Caco-2 (cell line): ENCODE measurements around the gene CLK1. TPM values are rescaled to one million over a fixed set of nuclear protein-coding genes. Genes with fewer than 3 reads are reported as not detected.
"Not testable (repeated sequence)": the region's sequence is repeated elsewhere in the genome, so short reads cannot be mapped to it uniquely, and the experiment has no call there.

Experiments
- BruUV-seq: library from RNA; stranded (reverse); fragments of 400-500 nt; replicated peaks from 2 replicates; lab custom pipeline; 2021; lab: Mats Ljungman, UMichigan
- CTCF ChIA-PET: fragments of 300-600 bp; sonication (Branson Sonifier 250); formaldehyde crosslinking; loops from one replicate; lab custom pipeline; 2022; ENCODE audit warnings: antibody characterized with exemption; lab: Charles Lee
- POLR2A ChIA-PET: fragments of 300-600 bp; sonication (Branson Sonifier 250); formaldehyde crosslinking; loops from one replicate; lab custom pipeline; 2022; ENCODE audit warnings: antibody characterized with exemption; lab: Charles Lee
- DNase-seq, 2 experiments: peaks; one replicate each; pipeline versions ENCODE4 v3.0.0 to v3.0.0-alpha.2; 2020 to 2022
- H3K27me3 ChIP-seq: replicated peaks from 2 replicates; pipeline ENCODE4 v1.6.0; 2011; ENCODE audit warnings: low read length; ENCODE audit not compliant: control insufficient read depth, insufficient read depth
- H3K36me3 ChIP-seq: 2 replicates; pipeline ENCODE4 v1.5.1; 2011; ENCODE audit warnings: low read length; ENCODE audit not compliant: control insufficient read depth, insufficient read depth
- H3K4me1 ChIP-seq: fragments of 250-450 bp; sonication (Bioruptor Pico); 2 replicates; pipeline ENCODE4 v1.5.1; 2020; ENCODE audit warnings: mild to moderate bottlenecking
- H3K4me3 ChIP-seq: 2 replicates; pipeline ENCODE4 v1.5.1; 2011; ENCODE audit warnings: low read depth, mild to moderate bottlenecking, control low read depth, low read length
- H3K9me3 ChIP-seq: fragments of 250-450 bp; sonication (Bioruptor Pico); 2 replicates; pipeline ENCODE4 v1.5.1; 2020; ENCODE audit warnings: mild to moderate bottlenecking, moderate library complexity
- H3K27ac Mint-ChIP-seq: one replicate; pipeline ENCODE4 v1.8.0; 2022; ENCODE audit warnings: mixed read lengths; ENCODE audit not compliant: unreplicated experiment
- H3K27me3 Mint-ChIP-seq: one replicate; pipeline ENCODE4 v1.8.0; 2022; ENCODE audit warnings: mixed read lengths; ENCODE audit not compliant: insufficient read depth, unreplicated experiment
- H3K36me3 Mint-ChIP-seq: one replicate; pipeline ENCODE4 v1.8.0; 2022; ENCODE audit warnings: mild to moderate bottlenecking, mixed read lengths; ENCODE audit not compliant: insufficient read depth, unreplicated experiment
- H3K4me1 Mint-ChIP-seq: one replicate; pipeline ENCODE4 v1.8.0; 2022; ENCODE audit warnings: low read depth, mixed read lengths; ENCODE audit not compliant: unreplicated experiment
- H3K4me3 Mint-ChIP-seq: one replicate; pipeline ENCODE4 v1.8.0; 2022; ENCODE audit warnings: mild to moderate bottlenecking, moderate library complexity, mixed read lengths; ENCODE audit not compliant: unreplicated experiment
- H3K9me3 Mint-ChIP-seq: one replicate; pipeline ENCODE4 v1.8.0; 2022; ENCODE audit warnings: mixed read lengths; ENCODE audit not compliant: unreplicated experiment
- intact Hi-C: fragments of 100-400 bp; cut with micrococcal nuclease; formaldehyde crosslinking; loops from one replicate; pipeline ENCODE4 v1.10.0; 2022; ENCODE audit not compliant: unreplicated experiment
- total RNA-seq: library from RNA; stranded (reverse); gene quantifications from 2 replicates; pipeline ENCODE4 v1.2.3, GENCODE V29; 2022
- TF ChIP-seq, protein P1 (sequence below), 2 experiments: fragments of 200-600 bp in 1 of 2; IDR thresholded peaks; 1 replicate in 1 of 2; 2 replicates in 1 of 2; pipeline versions ENCODE4 v1.5.1 to v1.8.0; 2011 to 2022; ENCODE audit warnings: antibody characterized with exemption in 1 of 2, control low read depth in 1 of 2, inconsistent platforms in 1 of 2, low read depth in 1 of 2, low read length in 1 of 2, mild to moderate bottlenecking in 1 of 2, moderate library complexity in 1 of 2; ENCODE audit not compliant: insufficient read depth in 1 of 2, severe bottlenecking in 1 of 2, unreplicated experiment in 1 of 2

Gene CLK1
- total RNA-seq, 1 experiment from 2014 or later: 68.0 TPM

- Histone ChIP-seq H3K27me3 (no peaks in the 10 kb centered on the region), H3K36me3 (no peaks in the 10 kb centered on the region), H3K4me3 (no peak overlapping the region), H3K9me3 (no peaks in the 10 kb centered on the region), H3K4me1 (no peaks in the 10 kb centered on the region)
- BruUV-seq: no TSS peak
- Mint-ChIP-seq H3K27ac (no peak overlapping the region), H3K36me3 (peaks cover 46% of the 10 kb centered on the region), H3K4me1 (no peaks in the 10 kb centered on the region), H3K9me3 (no peaks in the 10 kb centered on the region), H3K27me3 (no peaks in the 10 kb centered on the region), H3K4me3 (no peak overlapping the region)
- intact Hi-C loops: no loop called here
- ChIA-PET CTCF (interaction anchor here (0.6 kb wide), 1 partner anchor 19 kb away, joined by 3 read pairs; no protein-coding TSS in a partner anchor), POLR2A (no interaction called here)
- no peak for DNase-seq
- TF ChIP-seq, protein P1, sequence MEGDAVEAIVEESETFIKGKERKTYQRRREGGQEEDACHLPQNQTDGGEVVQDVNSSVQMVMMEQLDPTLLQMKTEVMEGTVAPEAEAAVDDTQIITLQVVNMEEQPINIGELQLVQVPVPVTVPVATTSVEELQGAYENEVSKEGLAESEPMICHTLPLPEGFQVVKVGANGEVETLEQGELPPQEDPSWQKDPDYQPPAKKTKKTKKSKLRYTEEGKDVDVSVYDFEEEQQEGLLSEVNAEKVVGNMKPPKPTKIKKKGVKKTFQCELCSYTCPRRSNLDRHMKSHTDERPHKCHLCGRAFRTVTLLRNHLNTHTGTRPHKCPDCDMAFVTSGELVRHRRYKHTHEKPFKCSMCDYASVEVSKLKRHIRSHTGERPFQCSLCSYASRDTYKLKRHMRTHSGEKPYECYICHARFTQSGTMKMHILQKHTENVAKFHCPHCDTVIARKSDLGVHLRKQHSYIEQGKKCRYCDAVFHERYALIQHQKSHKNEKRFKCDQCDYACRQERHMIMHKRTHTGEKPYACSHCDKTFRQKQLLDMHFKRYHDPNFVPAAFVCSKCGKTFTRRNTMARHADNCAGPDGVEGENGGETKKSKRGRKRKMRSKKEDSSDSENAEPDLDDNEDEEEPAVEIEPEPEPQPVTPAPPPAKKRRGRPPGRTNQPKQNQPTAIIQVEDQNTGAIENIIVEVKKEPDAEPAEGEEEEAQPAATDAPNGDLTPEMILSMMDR (IDR thresholded peaks at IDR 0.05; ENCODE audit: insufficient read depth in 1 of 2, low read depth in 1 of 2, low read length in 1 of 2, severe bottlenecking in 1 of 2, unreplicated experiment in 1 of 2): no peak
Observed at GRCh38 chr2:200828104-200828503, 36.4 kb downstream of the CLK1 start.

GRCh38 chr2:200821686-200822245 is 42.7 kb downstream of the CLK1 start:
- H3K4me3 ChIP-seq: no peak overlapping the region
- TF ChIP-seq, protein P1 (IDR thresholded peaks at IDR 0.05; ENCODE audit: insufficient read depth in 1 of 2, low read depth in 1 of 2, low read length in 1 of 2, severe bottlenecking in 1 of 2, unreplicated experiment in 1 of 2): no peak
- BruUV-seq: no TSS peak
- H3K9me3 Mint-ChIP-seq: no peaks in the 10 kb centered on the region
- no peak for DNase-seq
- no peaks in the 10 kb centered on the region for H3K4me1 Mint-ChIP-seq
- no peaks in the 10 kb centered on the region for H3K9me3 ChIP-seq
- no peaks in the 10 kb centered on the region for H3K4me1 ChIP-seq
- H3K27me3 Mint-ChIP-seq: no peaks in the 10 kb centered on the region
- ChIA-PET POLR2A (no interaction called here), CTCF (no interaction called here)
- no peaks in the 10 kb centered on the region for H3K27me3 ChIP-seq
- no peak overlapping the region for H3K4me3 Mint-ChIP-seq
- no peak overlapping the region for H3K27ac Mint-ChIP-seq
- intact Hi-C loops: no loop called here
- H3K36me3 ChIP-seq: peaks cover 7% of the 10 kb centered on the region
- H3K36me3 Mint-ChIP-seq: peaks cover 74% of the 10 kb centered on the region

- Mint-ChIP-seq H3K27ac (no peak overlapping the region), H3K4me3 (no peak overlapping the region), H3K9me3 (no peaks in the 10 kb centered on the region), H3K27me3 (no peaks in the 10 kb centered on the region), H3K4me1 (no peaks in the 10 kb centered on the region), H3K36me3 (peaks cover 78% of the 10 kb centered on the region)
- TF ChIP-seq, protein P1 (IDR thresholded peaks at IDR 0.05; ENCODE audit: insufficient read depth in 1 of 2, low read depth in 1 of 2, low read length in 1 of 2, severe bottlenecking in 1 of 2, unreplicated experiment in 1 of 2): no peak
- H3K27me3 ChIP-seq: no peaks in the 10 kb centered on the region
- peaks cover 8% of the 10 kb centered on the region for H3K36me3 ChIP-seq
- DNase-seq: no peak
- intact Hi-C loops: no loop called here
- CTCF ChIA-PET: no interaction called here
- H3K9me3 ChIP-seq: no peaks in the 10 kb centered on the region
- no peaks in the 10 kb centered on the region for H3K4me1 ChIP-seq
- no peak overlapping the region for H3K4me3 ChIP-seq
- POLR2A ChIA-PET: no interaction called here
- no TSS peak for BruUV-seq
Observed at GRCh38 chr2:200820573-200821234, 43.8 kb downstream of the CLK1 start.

- H3K4me3 Mint-ChIP-seq, DNase-seq, POLR2A ChIA-PET, H3K36me3 ChIP-seq, BruUV-seq, H3K4me1 Mint-ChIP-seq, H3K27me3 Mint-ChIP-seq, H3K9me3 ChIP-seq, H3K27ac Mint-ChIP-seq, H3K9me3 Mint-ChIP-seq, H3K27me3 ChIP-seq, H3K4me3 ChIP-seq, H3K4me1 ChIP-seq: not testable (repeated sequence)
- intact Hi-C loops: loop anchor here (10.0 kb wide), 1 partner anchor 244 kb away; no protein-coding TSS in a partner anchor
- peaks cover 85% of the 10 kb centered on the region for H3K36me3 Mint-ChIP-seq
- CTCF ChIA-PET: interaction anchor here (1.7 kb wide), 1 partner anchor 106 kb away, joined by 4 read pairs; no protein-coding TSS in a partner anchor
Observed at GRCh38 chr2:200818732-200819131, 45.7 kb downstream of the CLK1 start.
